HepG2 (cell line): ENCODE measurements around the gene ARMC5. TPM values are rescaled to one million over a fixed set of nuclear protein-coding genes. Genes with fewer than 3 reads are reported as not detected.
A peak's percentile ranks its signal among the peaks of the same experiment; 100 is the strongest.

Experiments
- ARHGAP35 ChIP-seq: sonication (generic); formaldehyde crosslinking; IDR thresholded peaks from 2 replicates; pipeline ENCODE4 v1.9.0; 2022; ENCODE audit warnings: mild to moderate bottlenecking, inconsistent platforms, moderate library complexity, missing genetic modification reagents, borderline replicate concordance
- ATF7-NPFF ChIP-seq: sonication (generic); formaldehyde crosslinking; IDR thresholded peaks from 2 replicates; pipeline ENCODE4 v1.8.1; 2023; ENCODE audit warnings: mild to moderate bottlenecking, low read depth, missing genetic modification reagents, moderate library complexity
- BRF2 ChIP-seq: sonication (generic); formaldehyde crosslinking; IDR thresholded peaks from 2 replicates; pipeline ENCODE4 v1.8.1; 2022; ENCODE audit warnings: mild to moderate bottlenecking, missing genetic modification reagents
- CEBPB ChIP-seq: IDR thresholded peaks from 2 replicates; pipeline ENCODE4 v1.6.1; 2011; ENCODE audit warnings: low read depth, low read length, improper control_type of control experiment, borderline replicate concordance
- FOSL1 ChIP-seq: sonication (generic); formaldehyde crosslinking; IDR thresholded peaks from 2 replicates; pipeline ENCODE4 v1.9.0; 2021; ENCODE audit warnings: missing genetic modification reagents, borderline replicate concordance
- FUBP1 ChIP-seq: sonication (generic); formaldehyde crosslinking; IDR thresholded peaks from 2 replicates; pipeline ENCODE4 v1.5.1; 2020; ENCODE audit warnings: missing genetic modification reagents, mild to moderate bottlenecking, borderline replicate concordance
- GABPB1 ChIP-seq: IDR thresholded peaks from 2 replicates; pipeline ENCODE4 v1.6.1; 2016; ENCODE audit warnings: mild to moderate bottlenecking, missing genetic modification reagents, moderate library complexity, missing compliant biosample characterization
- GTF3A ChIP-seq: sonication (generic); formaldehyde crosslinking; conservative IDR thresholded peaks from 2 replicates; pipeline ENCODE4 v1.4.0; 2020; ENCODE audit warnings: mild to moderate bottlenecking, missing genetic modification reagents
- JUND ChIP-seq: sonication (generic); formaldehyde crosslinking; IDR thresholded peaks from 2 replicates; pipeline ENCODE4 v1.8.0; 2022; ENCODE audit warnings: mild to moderate bottlenecking, missing genetic modification reagents
- NFATC3 ChIP-seq: sonication (generic); formaldehyde crosslinking; IDR thresholded peaks from 2 replicates; pipeline ENCODE4 v1.5.1; 2020; ENCODE audit warnings: mild to moderate bottlenecking, missing genetic modification reagents
- NFE2 ChIP-seq: sonication (generic); formaldehyde crosslinking; IDR thresholded peaks from 2 replicates; pipeline ENCODE4 v1.4.0; 2020; ENCODE audit warnings: missing genetic modification reagents
- PHF20 ChIP-seq: sonication (generic); formaldehyde crosslinking; IDR thresholded peaks from 2 replicates; pipeline ENCODE4 v1.5.0; 2020; ENCODE audit warnings: mild to moderate bottlenecking, missing genetic modification reagents
- SNAPC2 ChIP-seq: sonication (generic); formaldehyde crosslinking; IDR thresholded peaks from 2 replicates; pipeline ENCODE4 v1.8.1; 2022; ENCODE audit warnings: mild to moderate bottlenecking, missing genetic modification reagents
- ZBTB44 ChIP-seq: sonication (generic); formaldehyde crosslinking; IDR thresholded peaks from 2 replicates; pipeline ENCODE4 v1.4.0; 2020; ENCODE audit warnings: missing genetic modification reagents
- ZC3H13 ChIP-seq: sonication (generic); formaldehyde crosslinking; IDR thresholded peaks from 2 replicates; pipeline ENCODE4 v1.8.1; 2023; ENCODE audit warnings: mild to moderate bottlenecking, missing genetic modification reagents, moderate library complexity
- ZNF205 ChIP-seq: IDR thresholded peaks from 2 replicates; pipeline ENCODE4 v1.6.1; 2018; ENCODE audit warnings: missing biosample characterization, missing genetic modification reagents
- ZNF557 ChIP-seq: sonication (generic); formaldehyde crosslinking; IDR thresholded peaks from 2 replicates; pipeline ENCODE4 v1.4.0; 2020; ENCODE audit warnings: missing genetic modification reagents
- ZNF616 ChIP-seq: sonication (generic); formaldehyde crosslinking; IDR thresholded peaks from 2 replicates; pipeline ENCODE4 v1.5.0; 2020; ENCODE audit warnings: low read depth, mild to moderate bottlenecking, missing genetic modification reagents
- polyA plus RNA-seq, 8 experiments: library from polyadenylated mRNA; depleted of rRNA in 3 of 8; stranded (reverse) in 7 of 8; unstranded in 1 of 8; fragments of >200 nt; fragmentation: Illumina TruSeq in 4 of 8; extraction: Trizol in 4 of 8; gene quantifications; 2 replicates each; pipeline versions ENCODE4 v1.2.1 to v1.2.3, GENCODE V29; 2011 to 2016; ENCODE audit warnings: low read depth in 4 of 8, missing spikeins in 1 of 8, mixed read lengths in 1 of 8; ENCODE audit not compliant: insufficient read depth in 1 of 8
- total RNA-seq, 5 experiments: library from RNA; depleted of rRNA; stranded (reverse); fragments of >200 nt; fragmentation: Illumina TruSeq; extraction: Trizol; gene quantifications; 2 replicates each; pipeline ENCODE4 v1.2.3, GENCODE V29; 2016; ENCODE audit warnings: low read depth in 1 of 5
- TF ChIP-seq, protein P1 (sequence below): sonication (generic); IDR thresholded peaks from 2 replicates; pipeline ENCODE4 v1.6.1; 2016; ENCODE audit warnings: low read depth, borderline replicate concordance

Gene ARMC5
- total and polyA plus RNA-seq, 2 of the 13 experiments (the other 11 are each of a cell fraction or from before 2014, with no cell fraction given) = 10.8 to 22.3 TPM

- TF ChIP-seq, protein P1, sequence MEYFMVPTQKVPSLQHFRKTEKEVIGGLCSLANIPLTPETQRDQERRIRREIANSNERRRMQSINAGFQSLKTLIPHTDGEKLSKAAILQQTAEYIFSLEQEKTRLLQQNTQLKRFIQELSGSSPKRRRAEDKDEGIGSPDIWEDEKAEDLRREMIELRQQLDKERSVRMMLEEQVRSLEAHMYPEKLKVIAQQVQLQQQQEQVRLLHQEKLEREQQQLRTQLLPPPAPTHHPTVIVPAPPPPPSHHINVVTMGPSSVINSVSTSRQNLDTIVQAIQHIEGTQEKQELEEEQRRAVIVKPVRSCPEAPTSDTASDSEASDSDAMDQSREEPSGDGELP = no peak
- TF ChIP-seq ZNF616 (CRISPR knock-in tag) = no peak; the same call in 1 of the 2 replicates
- 0 out of 2 replicates have a peak, but pooled peaks have one; percentile 29 for TF ChIP-seq ZNF557 (CRISPR knock-in tag)
- peak; percentile 28; the same call in 1 of the 2 replicates for TF ChIP-seq NFATC3
- peak; percentile 51 for TF ChIP-seq ARHGAP35 (CRISPR knock-in tag)
- TF ChIP-seq ATF7-NPFF (CRISPR knock-in tag) = peak; percentile 87; the same call in 1 of the 2 replicates
- TF ChIP-seq FUBP1 (CRISPR knock-in tag) = 0 out of 2 replicates have a peak, but pooled peaks have one; percentile 27
- no peak for TF ChIP-seq CEBPB
- TF ChIP-seq BRF2 = no peak
- no peak; the same call in none of the 2 replicates for TF ChIP-seq ZNF205 (CRISPR knock-in tag)
- TF ChIP-seq FOSL1 = 0 out of 2 replicates have a peak, but pooled peaks have one; percentile 8
- no peak for TF ChIP-seq NFE2
- TF ChIP-seq JUND = no peak; the same call in 1 of the 2 replicates
- TF ChIP-seq ZBTB44 (CRISPR knock-in tag) = no peak
- peak; percentile 78; the same call in 1 of the 2 replicates for TF ChIP-seq GABPB1 (CRISPR knock-in tag)
- peak; percentile 90; the same call in 1 of the 2 replicates for TF ChIP-seq GTF3A
- peak; percentile 91; the same call in 1 of the 2 replicates for TF ChIP-seq ZC3H13 (CRISPR knock-in tag)
- peak; percentile 66 for TF ChIP-seq PHF20
- TF ChIP-seq SNAPC2 = 0 out of 2 replicates have a peak, but pooled peaks have one; percentile 18
These were observed 18.2 kb downstream of the ARMC5 start (continued) for GRCh38 chr16:31477220-31478216.
